HCT116 (cell line): Measurements from ENCODE around the gene FRK. TPM values are rescaled to one million over a fixed set of nuclear protein-coding genes. Genes with fewer than 3 reads are reported as not detected.

Source experiments
- ATAC-seq: fragments of 200-7000 bp; cut with Tn5 transposase; 2 replicates; pipeline ENCODE4 v1.9.1; 2020; ENCODE audit warnings: mild to moderate bottlenecking, moderate library complexity
- BruUV-seq: library from RNA; stranded (reverse); fragments of 400-500 nt; replicated peaks from 2 replicates; lab custom pipeline; 2021; lab: Mats Ljungman, UMichigan
- CTCF ChIA-PET: fragments of 300-600 bp; sonication (Branson Sonifier 250); formaldehyde crosslinking; loops from one replicate; lab custom pipeline; 2021; ENCODE audit warnings: antibody characterized with exemption; lab: Charles Lee
- POLR2A ChIA-PET: fragments of 300-600, 350-600 bp; sonication (Branson Sonifier 250); formaldehyde crosslinking; loops from one replicate; lab custom pipeline; 2021; ENCODE audit warnings: antibody characterized with exemption; lab: Charles Lee
- RAD21 ChIA-PET, 2 experiments: fragments of 300-600 bp; sonication (Branson Sonifier 250); formaldehyde crosslinking; loops; one replicate each; lab custom pipeline; 2023; ENCODE audit warnings: low total read pairs in 2 of 2; ENCODE audit not compliant: uncharacterized antibody in 2 of 2, unreplicated experiment in 2 of 2, low non-redundant PET in 1 of 2; lab: Charles Lee
- DNase-seq: peaks from one replicate; pipeline ENCODE4 v3.0.0-alpha.2; 2010; ENCODE audit warnings: low read depth, low spot score
- H2AFZ ChIP-seq: fragments of 200-600 bp; shearing (Covaris generic), sonication (generic); 2 replicates; pipeline ENCODE4 v1.6.1; 2017; ENCODE audit warnings: low read depth, mixed run types, mixed read lengths, antibody characterized with exemption, low read length; ENCODE audit not compliant: poor library complexity, severe bottlenecking
- H3K27ac ChIP-seq: 2 replicates; pipeline ENCODE4 v1.5.1; 2012; ENCODE audit warnings: low read depth, low read length
- H3K27me3 ChIP-seq: fragments of 200-600 bp; sonication (generic); 2 replicates; pipeline ENCODE4 v1.6.1; 2016; ENCODE audit warnings: mixed run types, low read length, mixed read lengths; ENCODE audit not compliant: insufficient read depth
- H3K36me3 ChIP-seq, 2 experiments: fragments of 200-500 bp in 1 of 2; fragments of 200-600 bp in 1 of 2; sonication (Bioruptor generic) in 1 of 2; sonication (generic) in 1 of 2; 2 replicates each; pipeline versions ENCODE4 v1.5.1 to v1.6.1; 2014 to 2016; ENCODE audit warnings: low read length in 2 of 2, inconsistent platforms in 1 of 2, mixed read lengths in 1 of 2, mixed run types in 1 of 2; ENCODE audit not compliant: insufficient read depth in 2 of 2, control insufficient read depth in 1 of 2
- H3K4me1 ChIP-seq, 2 experiments: fragments of 200-600 bp in 1 of 2; sonication (generic) in 1 of 2; 2 replicates each; pipeline versions ENCODE4 v1.5.1 to v1.6.1; 2012 to 2017; ENCODE audit warnings: low read length in 2 of 2, inconsistent platforms in 1 of 2, mild to moderate bottlenecking in 1 of 2, mixed read lengths in 1 of 2, mixed run types in 1 of 2, moderate library complexity in 1 of 2; ENCODE audit not compliant: insufficient read depth in 2 of 2, control insufficient read depth in 1 of 2
- H3K4me2 ChIP-seq: fragments of 200-600 bp; sonication (generic); 2 replicates; pipeline ENCODE4 v1.6.1; 2017; ENCODE audit warnings: mixed run types, low read length, mixed read lengths
- H3K4me3 ChIP-seq, 2 experiments: fragments of 200-600 bp in 1 of 2; sonication (generic) in 1 of 2; replicated peaks in 1 of 2; 2 replicates each; pipeline ENCODE4 v1.5.1; 2011 to 2016; ENCODE audit warnings: low read length in 2 of 2, control low read depth in 1 of 2, low read depth in 1 of 2, mild to moderate bottlenecking in 1 of 2, mixed read lengths in 1 of 2, mixed run types in 1 of 2
- H3K79me2 ChIP-seq: fragments of 200-600 bp; sonication (generic); 2 replicates; pipeline ENCODE4 v1.6.1; 2017; ENCODE audit warnings: mild to moderate bottlenecking, mixed run types, low read length, moderate library complexity, mixed read lengths; ENCODE audit not compliant: insufficient read depth
- H3K9ac ChIP-seq: fragments of 200-600 bp; sonication (generic); 2 replicates; pipeline ENCODE4 v1.6.1; 2016; ENCODE audit warnings: low read length, mixed read lengths
- H3K9me2 ChIP-seq: fragments of 200-600 bp; sonication (generic), shearing (Covaris generic); 2 replicates; pipeline ENCODE4 v1.6.1; 2017; ENCODE audit warnings: mixed run types, mild to moderate bottlenecking, moderate library complexity; ENCODE audit not compliant: insufficient read depth
- H3K9me3 ChIP-seq, 2 experiments: fragments of 200-500 bp in 1 of 2; fragments of 200-600 bp in 1 of 2; sonication (Bioruptor generic) in 1 of 2; sonication (generic) in 1 of 2; 2 replicates each; pipeline ENCODE4 v1.6.1; 2014 to 2017; ENCODE audit warnings: low read length in 2 of 2, mixed read lengths in 2 of 2, inconsistent platforms in 1 of 2, low read depth in 1 of 2, mild to moderate bottlenecking in 1 of 2, mixed run types in 1 of 2, moderate library complexity in 1 of 2; ENCODE audit not compliant: control insufficient read depth in 1 of 2, insufficient read depth in 1 of 2
- H4K20me1 ChIP-seq: fragments of 200-600 bp; sonication (generic), shearing (Covaris generic); 2 replicates; pipeline ENCODE4 v1.6.1; 2017; ENCODE audit warnings: mixed run types, mild to moderate bottlenecking, moderate library complexity; ENCODE audit not compliant: insufficient read depth
- CTCF ChIP-seq, 3 experiments: fragments of 200-600 bp in 1 of 3; sonication (generic) in 1 of 3; IDR thresholded peaks in 2 of 3; conservative IDR thresholded peaks in 1 of 3; 2 replicates each; pipeline ENCODE4 v1.5.1; 2012 to 2017; ENCODE audit warnings: low read depth in 2 of 3, low read length in 2 of 3, antibody characterized with exemption in 1 of 3, borderline replicate concordance in 1 of 3, control low read depth in 1 of 3, mild to moderate bottlenecking in 1 of 3, mixed read lengths in 1 of 3, mixed run types in 1 of 3, moderate library complexity in 1 of 3; ENCODE audit not compliant: insufficient read depth in 1 of 3
- EZH2 ChIP-seq: fragments of 200-600 bp; sonication (generic); IDR thresholded peaks from 2 replicates; pipeline ENCODE4 v1.6.1; 2017; ENCODE audit warnings: antibody characterized with exemption, mixed run types
- RAD21 ChIP-seq: IDR thresholded peaks from 2 replicates; pipeline ENCODE4 v1.6.1; 2012; ENCODE audit warnings: low read depth, mild to moderate bottlenecking
- SP1 ChIP-seq: IDR thresholded peaks from 2 replicates; pipeline ENCODE4 v1.6.1; 2012; ENCODE audit warnings: low read depth
- TCF7L2 ChIP-seq: IDR thresholded peaks from 2 replicates; pipeline ENCODE4 v1.7.0; 2011; ENCODE audit warnings: borderline replicate concordance, inconsistent platforms; ENCODE audit not compliant: insufficient read depth, insufficient read length; ENCODE audit errors: extremely low read depth
- ZBTB33 ChIP-seq: IDR thresholded peaks from 2 replicates; pipeline ENCODE4 v1.6.1; 2011; ENCODE audit warnings: mild to moderate bottlenecking, low read length, moderate library complexity; ENCODE audit not compliant: insufficient replicate concordance; ENCODE audit errors: extremely low read depth
- ZNF274 ChIP-seq: fragments of 200-500 bp; sonication (Bioruptor generic); IDR thresholded peaks from 2 replicates; pipeline ENCODE4 v1.6.1; 2014; ENCODE audit warnings: mild to moderate bottlenecking, low read depth, low read length, inconsistent platforms
- intact Hi-C: fragments of 100-400 bp; cut with micrococcal nuclease; formaldehyde crosslinking; loops from 2 replicates; pipeline ENCODE4 v1.10.0; 2022
- total RNA-seq: library from RNA; stranded (reverse); gene quantifications from one replicate; pipeline ENCODE4 v1.2.1, GENCODE V29; 2021; ENCODE audit not compliant: unreplicated experiment

The FRK gene
- total RNA-seq, 1 experiment from 2014 or later: 3.7 TPM

- no peaks in the 10 kb centered on the region for H3K4me1 ChIP-seq
- intact Hi-C loops: no loop called here
- H4K20me1 ChIP-seq: no peaks in the 10 kb centered on the region
- H3K27me3 ChIP-seq: no peaks in the 10 kb centered on the region
- no peak for TF ChIP-seq EZH2
- TF ChIP-seq ZBTB33: no peak
- TF ChIP-seq RAD21: no peak
- TF ChIP-seq SP1: no peak
- no peak for TF ChIP-seq ZNF274
- no peak for TF ChIP-seq CTCF (IDR thresholded peaks at IDR 0.05 in 2 of 3, conservative IDR thresholded peaks at IDR 0.05 in 1 of 3; ENCODE audit: borderline replicate concordance in 1 of 3, insufficient read depth in 1 of 3, low read depth in 2 of 3, low read length in 2 of 3)
- no peak for TF ChIP-seq TCF7L2
- H3K79me2 ChIP-seq: no peaks in the 10 kb centered on the region
- no peak overlapping the region for H3K27ac ChIP-seq
- no peaks in the 10 kb centered on the region for H3K9me3 ChIP-seq
- RAD21 ChIA-PET: no interaction called here
- no peak for DNase-seq
- no peaks in the 10 kb centered on the region for H3K36me3 ChIP-seq
- no peak overlapping the region for H3K9ac ChIP-seq
- CTCF ChIA-PET: no interaction called here
- no peak overlapping the region for H3K4me3 ChIP-seq
- H3K9me2 ChIP-seq: no peaks in the 10 kb centered on the region
- POLR2A ChIA-PET: no interaction called here
- no peak for ATAC-seq
- no peak overlapping the region for H3K4me2 ChIP-seq
- no TSS peak for BruUV-seq
- H2AFZ ChIP-seq: no peak overlapping the region
These were observed 78.2 kb downstream of the FRK start for GRCh38 chr6:115982453-115982852.
